Measurements from ENCODE around the gene ARHGAP18.

ARHGAP18 gene, protein sequence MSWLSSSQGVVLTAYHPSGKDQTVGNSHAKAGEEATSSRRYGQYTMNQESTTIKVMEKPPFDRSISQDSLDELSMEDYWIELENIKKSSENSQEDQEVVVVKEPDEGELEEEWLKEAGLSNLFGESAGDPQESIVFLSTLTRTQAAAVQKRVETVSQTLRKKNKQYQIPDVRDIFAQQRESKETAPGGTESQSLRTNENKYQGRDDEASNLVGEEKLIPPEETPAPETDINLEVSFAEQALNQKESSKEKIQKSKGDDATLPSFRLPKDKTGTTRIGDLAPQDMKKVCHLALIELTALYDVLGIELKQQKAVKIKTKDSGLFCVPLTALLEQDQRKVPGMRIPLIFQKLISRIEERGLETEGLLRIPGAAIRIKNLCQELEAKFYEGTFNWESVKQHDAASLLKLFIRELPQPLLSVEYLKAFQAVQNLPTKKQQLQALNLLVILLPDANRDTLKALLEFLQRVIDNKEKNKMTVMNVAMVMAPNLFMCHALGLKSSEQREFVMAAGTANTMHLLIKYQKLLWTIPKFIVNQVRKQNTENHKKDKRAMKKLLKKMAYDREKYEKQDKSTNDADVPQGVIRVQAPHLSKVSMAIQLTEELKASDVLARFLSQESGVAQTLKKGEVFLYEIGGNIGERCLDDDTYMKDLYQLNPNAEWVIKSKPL

DNA sequence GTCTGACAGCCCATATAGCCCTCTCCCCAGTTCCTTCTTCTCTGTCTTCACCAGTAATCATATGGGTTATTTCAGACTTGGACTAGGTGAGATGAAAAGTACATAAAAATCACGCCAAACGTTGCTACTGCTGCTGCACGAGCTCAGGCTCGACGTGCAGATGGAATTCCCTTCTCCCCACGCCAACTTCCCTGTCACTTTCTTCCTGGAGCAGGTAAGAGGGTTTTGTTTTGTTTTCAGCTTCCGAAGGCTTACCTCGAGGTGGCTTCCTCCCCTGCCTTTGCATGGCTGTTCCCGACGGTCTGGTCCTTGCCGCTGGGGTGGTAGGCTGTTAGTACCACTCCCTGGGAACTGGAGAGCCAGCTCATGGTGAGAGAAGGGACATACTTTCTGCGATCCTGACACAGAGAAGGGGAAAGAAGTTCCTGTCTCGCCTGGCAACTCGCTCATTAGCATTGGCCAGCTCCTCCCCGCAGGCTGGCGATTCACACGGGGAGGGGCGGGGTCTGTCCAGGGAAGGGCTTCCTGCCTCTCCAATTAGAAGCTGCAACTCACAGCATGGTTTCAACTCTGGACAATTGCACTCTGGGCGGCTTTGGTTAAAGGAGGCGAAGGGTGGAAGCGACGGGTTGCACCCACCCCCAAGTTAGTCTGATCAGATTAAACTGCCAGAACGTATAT, at the start of gene ARHGAP18:
TSS of gene ARHGAP18 (minus strand) at position 409 of the 681 bp plus-strand sequence. CDS start at position 368, 41 bp downstream.
- peak; percentile 61 for DNase-seq

DNA sequence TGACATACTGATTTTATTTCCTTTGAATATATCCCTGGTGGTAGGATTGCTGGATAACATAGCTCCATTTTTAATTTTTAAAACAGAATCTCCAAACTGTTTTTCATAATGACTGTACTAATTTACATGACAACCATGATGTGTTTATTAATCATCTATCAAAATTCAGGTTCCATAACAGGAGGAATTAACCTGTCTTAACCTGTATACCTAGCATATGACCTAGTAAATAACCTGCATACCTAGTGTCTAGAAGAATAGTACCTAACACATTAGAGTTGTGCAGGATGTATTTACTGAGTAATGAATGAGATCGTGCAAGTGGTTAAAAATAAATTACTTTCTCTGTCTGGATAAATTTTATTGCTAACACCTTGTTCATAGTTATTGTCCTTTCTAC, 45.8 kb upstream of the ARHGAP18 start:
- no peak for DNase-seq

DNA sequence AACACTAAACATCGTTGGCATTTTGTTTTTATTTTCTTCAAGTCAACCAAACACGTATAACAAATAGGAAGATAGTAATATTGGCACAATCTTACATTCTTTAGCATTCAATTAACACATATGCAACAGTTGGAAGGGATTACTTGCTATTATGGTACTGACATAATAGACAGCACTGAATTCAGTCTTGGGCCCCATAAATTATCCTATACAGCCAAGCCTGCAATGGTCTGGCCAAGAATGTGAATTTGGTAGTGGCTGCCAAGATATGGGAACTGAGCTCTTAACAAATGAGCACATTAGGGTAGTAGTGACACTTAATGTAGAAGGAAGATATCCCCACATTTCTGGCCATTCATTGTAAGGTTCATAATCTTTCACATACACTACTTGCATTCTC, 44.8 kb upstream of the ARHGAP18 start:
- DNase-seq = no peak

DNA sequence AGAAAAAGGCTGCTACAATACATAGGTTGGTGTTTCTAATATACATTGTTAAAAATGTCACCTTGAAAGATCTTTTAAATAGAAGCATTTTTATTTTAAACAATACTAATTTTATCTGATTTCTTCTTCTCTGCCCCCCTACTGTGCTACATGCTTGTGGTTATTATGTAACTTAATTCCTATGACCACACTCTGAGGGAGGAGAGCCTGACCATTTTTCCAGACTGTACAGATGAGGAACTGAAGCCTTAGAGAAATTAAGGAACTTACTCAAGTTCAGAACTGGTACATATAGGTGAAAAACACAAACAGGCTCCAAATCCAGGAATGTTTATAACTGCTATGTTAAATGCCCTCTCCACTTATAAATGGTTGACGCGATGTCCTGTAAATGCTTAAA, 43.4 kb upstream of the ARHGAP18 start:
- DNase-seq = no peak

DNA sequence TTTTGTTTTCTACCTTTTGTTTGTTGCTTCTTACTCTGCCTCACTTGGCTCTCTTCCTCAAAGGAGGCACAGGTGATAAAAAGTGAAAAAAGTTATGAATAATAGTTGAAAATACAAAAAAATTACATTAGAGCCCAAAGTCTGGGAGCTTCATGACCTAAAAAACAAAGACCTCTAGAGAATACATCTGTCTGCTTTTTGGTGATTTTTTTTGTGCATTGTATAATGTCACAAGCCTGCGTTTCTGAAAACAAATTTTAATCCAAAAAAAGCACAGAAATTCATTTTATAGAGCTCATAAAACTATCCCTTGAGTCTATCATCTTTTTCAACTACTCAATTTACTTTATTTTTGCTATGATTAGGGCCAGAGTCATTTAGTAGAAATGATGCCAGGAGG, 41.4 kb upstream of the ARHGAP18 start:
- no peak for DNase-seq

DNA sequence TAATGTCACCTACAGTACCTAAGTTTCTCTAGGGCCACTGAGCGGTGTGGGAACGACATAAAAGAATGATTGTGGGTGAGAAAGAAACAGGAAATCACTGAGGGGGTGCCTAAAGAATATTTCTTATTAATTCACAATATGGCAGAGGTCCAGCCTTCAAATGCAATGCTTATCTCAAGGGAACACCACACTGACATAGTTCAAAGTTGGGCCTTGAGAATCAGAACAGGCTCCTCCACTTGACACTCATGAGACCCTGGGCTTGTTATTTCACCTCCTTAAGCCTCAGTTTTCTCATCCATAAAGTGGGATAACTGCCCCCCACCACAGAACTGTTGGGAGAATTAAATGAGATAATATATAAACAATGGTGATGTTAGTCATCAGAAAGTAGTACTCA, 40.4 kb upstream of the ARHGAP18 start:
- DNase-seq = no peak

DNA sequence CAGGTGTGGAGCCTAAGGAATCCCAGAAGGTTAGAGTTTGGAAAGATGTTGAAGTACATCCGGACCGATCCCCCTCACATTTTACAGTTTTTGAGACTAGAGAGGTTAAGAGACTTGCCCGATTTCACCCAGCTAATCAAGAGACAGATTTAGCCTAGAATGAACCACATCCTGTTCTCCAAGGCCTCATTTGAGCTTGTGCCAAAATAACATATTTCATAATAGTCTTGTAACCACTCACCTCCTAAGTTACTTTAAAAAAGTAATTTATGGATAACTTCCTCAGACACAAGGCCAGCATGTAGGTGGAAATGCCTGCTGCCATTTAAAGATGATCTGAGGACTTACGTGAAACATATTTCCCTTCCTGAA, 39.8 kb upstream of the ARHGAP18 start:
- DNase-seq = no peak

DNA sequence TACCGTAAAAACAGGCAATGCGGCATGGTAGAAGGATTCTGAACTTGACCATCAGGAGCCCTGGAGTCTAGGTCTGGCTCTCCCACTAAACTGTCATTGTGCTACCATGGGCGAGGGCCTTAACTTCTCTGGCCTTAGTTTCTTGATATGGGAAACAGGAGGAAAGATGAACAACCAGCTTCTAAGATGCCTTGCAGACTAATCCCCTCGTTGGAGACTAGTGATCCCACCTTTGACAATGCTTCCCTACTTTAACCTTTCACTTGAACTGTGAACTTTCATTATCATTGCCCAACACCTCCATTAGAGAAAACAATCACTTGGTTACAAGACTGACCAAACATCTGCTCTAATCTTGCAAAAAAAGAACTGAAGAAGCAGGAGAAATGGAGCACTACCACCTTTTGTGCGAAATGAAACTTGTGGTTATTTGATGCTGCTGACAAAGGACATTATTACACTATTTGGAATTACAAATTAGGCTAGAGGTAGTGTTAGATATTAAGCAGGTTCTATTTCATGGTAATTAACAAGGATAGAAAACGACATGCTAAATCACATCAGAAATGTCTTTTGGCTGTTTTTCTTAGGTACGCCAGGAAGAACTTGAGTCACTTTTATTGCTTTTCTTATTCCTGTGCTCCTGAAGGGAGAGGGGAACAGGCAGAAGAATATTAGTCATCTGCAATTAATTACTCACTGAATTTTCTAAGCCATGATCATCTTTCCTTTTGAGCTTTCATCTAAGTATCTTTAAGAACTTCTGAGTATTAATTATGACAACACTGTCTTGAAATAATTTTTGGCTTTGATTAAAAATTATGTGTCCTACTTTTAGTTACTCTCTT, 39.1 kb upstream of the ARHGAP18 start:
- DNase-seq = no peak

DNA sequence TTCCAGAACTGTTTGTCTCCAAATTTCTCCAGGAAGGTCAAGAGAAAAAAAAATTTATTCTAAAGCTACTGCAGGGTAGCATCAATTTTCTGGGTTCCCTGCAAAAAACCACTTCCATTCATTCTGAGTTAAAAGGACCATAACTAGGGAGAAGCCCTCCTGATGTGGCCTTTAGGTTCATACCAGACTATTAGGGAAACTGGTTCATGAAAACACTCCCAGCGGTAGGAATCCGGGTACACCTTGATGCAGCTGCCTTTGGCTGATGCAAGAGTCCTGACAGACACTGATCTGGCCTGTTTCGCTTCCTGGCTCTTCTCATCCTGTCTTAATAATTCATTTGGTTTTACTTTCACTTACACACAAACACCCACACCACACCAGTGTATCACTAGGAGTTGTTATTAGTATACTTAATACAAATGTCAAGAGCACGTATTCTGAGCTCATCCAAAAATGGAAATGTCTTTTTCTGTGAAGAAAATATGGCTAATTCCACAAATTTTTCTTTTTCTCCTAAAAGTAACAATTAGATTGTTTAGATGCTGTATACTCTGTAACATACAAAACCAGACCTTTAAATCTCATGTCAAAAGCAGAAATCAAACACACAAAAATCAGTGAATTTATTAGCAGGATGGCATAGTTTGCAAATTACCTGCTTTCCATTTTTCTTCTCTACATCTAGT, 38.4 kb upstream of the ARHGAP18 start:
- DNase-seq = peak; percentile 62

DNA sequence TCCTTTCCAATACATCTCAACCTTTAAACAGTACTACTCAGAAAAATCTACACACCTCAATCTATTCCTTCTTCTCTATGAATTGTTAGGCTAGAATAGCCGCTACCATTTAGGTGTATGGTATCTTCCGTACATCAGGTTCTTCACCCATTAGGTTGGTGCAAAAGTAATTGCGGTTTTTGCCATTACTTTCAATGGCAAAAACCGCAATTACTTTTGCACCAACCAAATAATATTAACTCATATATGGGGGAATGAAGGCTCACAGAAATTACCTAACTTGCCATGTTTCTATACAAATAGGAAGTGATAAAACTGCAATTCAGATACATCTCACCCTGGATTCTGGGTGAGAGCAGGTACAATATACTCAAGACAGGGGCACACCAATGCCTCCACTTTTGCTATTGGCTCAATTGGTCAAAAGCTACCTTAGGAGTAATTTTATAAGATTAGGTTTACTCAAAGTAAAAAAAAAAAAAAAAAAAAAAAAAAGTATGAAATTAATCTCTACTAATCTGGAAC, 37.7 kb upstream of the ARHGAP18 start:
- DNase-seq = no peak

DNA sequence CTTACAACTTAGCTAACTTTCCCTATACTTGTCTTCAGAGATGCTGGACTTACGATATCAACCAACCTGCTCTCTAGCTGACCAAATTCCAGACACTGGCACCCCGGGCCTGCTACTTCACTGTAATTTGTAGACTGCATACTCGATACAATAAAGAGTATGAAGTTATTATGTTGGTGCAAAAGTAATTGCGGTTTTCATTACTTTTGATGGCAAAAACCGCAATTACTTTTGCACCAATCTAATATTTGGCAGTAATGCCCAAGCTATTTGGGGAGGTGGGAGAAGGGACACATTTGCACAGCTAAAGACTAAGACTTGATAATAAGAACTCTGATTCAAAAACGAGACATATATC, 34.9 kb upstream of the ARHGAP18 start:
- no peak for DNase-seq

DNA sequence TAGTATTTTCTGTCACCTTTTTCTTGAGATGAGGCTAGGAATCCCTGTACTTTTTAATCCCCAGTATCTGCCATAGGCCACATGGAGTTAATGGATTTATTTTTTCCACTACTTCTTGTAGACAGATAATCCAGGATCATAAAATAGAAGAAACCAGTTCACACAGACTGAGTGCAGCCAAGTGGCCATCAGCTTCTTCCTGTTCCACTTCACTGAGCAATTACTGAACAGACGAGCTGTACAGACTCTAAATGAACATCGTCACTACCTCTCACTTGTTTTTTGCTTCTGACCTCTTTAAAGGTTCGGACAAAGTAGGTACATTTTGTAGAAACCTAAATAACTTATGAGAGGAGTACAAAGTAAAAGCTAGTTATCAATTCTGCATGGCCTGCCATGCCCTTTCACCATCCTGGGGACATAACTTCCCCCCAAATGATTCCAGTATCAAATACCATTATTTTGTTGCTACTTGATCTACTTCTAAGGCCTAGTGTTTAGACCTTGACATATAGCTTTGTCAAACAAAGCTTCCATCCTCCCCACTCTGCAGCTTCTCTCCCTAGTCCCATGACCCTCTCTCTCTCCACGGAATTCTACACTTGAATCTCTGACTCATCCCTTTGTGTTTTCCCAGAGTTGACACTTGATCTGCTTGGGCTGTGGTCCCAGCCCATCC, 34.4 kb upstream of the ARHGAP18 start:
- DNase-seq = no peak

DNA sequence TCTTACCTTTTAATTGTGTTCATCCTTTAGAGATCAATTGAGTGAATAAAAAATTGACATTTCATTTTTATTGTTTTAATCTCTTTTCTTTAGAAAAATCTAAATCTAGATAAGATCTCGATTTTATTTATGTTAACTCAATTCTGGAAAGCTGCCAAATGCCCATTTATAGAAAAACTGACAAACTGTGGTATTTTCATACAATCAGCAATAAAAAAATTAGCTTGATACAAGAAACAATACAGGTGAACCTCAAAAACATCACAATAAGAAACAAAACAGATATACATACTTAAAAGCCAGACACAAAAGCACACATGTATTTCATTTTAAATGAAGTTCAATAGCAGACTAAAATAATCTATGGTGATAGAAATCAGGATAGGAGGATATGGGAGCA, 30.0 kb upstream of the ARHGAP18 start:
- DNase-seq = no peak

DNA sequence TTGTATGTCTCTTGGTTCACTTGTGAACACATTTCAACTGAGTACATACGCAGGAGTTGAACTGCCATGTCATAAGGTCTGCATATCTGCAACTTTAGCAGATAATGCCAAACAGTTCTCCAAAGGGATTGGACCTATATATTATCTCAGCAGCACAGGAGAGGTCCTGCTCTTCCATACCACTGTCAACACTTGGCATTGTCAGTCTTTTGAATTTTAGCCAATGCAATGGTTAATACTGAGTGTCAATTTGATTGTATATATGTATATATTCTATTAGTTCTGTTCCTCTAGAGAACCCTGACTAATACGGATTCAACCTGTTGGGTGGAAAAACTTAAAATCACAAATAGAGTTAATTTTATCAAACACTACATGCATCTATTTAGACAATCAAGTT, 26.1 kb upstream of the ARHGAP18 start:
- DNase-seq = no peak

DNA sequence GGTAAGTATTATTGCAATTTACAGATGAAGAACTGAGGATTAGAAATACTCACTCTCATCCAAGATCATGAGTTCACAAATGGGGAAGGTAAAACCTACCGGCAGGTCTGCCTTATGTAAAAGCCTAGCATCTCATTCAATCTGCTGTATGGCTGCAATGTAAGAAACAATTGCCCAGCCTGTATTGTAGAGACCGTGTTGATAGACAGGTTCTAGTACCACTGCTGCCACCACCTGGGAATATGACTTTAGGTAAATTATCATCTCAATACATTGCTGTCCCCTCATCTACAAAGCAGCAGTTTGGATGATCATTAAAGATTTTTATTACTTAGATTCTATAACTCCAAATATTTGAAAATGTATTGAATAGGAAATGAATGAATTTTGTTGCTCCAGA, 23.3 kb upstream of the ARHGAP18 start:
- no peak for DNase-seq

DNA sequence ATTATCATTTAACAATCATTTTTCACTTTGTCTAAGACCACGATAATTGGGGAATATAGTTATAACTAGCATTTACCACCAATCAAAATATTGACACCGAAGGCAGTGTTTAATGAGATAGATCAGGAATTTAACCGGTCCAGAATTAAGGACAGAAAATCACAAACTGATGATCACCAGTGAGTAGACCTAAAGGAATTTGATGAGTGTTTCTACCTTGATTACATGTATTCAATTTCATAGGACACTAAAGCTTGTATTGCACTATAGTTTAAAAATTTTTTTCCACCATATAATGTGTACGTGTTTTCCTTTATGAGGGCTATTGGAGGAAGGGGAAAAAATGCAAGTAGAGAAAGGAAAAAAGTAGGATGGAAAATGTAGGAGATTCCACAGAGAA, 22.6 kb upstream of the ARHGAP18 start:
- DNase-seq = no peak

DNA sequence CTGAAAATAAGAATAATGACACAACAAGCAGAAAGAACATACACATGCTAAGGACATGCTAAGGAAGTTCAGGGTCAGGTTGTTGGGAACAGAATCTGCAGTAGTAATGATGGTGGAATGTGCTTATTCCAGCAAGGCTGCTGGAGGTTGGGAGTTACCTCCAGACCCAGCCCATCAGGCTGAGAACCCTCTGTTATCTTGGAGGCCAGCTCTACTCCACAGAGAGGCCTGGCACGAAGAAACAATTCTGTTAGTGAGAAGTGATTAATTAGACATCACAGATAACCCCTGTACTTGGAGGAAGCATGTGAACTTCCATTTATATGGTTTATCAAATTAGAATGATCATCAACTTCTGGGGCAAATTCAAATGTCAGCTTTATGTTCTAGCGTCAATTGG, 22.1 kb upstream of the ARHGAP18 start:
- no peak for DNase-seq

DNA sequence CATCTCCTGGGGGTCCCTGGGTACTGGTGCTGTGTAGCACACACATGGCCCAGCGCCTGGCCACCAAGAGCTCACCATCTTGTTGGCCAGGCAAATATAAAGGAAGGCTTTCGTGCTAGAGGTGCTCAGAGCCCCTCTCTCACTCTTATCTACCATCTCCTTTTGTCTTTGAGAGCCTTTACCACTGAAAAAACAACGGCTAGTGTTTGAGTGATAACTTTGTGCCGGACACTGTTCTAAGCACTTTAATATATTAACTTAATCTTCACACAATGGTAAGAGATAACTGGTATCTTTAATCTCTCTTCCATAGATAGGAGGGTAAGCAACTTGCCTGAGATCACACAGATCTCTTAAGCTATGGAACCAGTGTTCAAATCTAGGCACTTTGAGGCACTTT, 21.5 kb upstream of the ARHGAP18 start:
- no peak for DNase-seq

DNA sequence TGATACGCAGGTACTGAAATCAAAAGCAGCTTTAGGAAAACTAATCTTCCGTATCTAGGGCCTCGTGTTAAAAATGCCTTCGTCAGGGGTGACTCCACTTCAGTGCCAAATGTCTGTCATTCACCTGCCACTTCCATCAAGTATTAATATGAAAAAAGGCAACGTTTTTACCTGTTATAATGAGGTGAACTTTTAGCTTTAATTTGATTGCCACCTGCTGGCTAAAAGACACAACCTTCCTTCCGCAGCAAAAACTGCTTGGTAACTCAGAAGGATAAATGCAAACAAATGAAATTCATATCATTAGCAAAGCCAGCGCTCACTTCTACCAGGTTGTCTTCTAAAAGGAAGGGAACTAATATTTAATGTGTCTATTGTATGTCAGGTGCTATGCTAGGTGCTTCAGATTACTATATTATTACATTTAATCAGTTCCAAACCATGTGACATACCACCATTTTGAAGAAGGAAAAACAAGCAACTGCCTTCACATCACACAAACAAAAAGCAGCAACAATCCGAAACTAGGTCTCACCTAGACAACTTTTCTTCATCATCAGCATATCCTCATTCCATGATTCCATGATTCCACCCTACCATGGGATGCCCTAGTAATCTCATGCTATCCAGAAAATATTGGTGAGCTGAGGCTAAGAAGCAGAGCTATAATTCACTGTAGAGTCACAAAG, 20.6 kb upstream of the ARHGAP18 start:
- DNase-seq = no peak

DNA sequence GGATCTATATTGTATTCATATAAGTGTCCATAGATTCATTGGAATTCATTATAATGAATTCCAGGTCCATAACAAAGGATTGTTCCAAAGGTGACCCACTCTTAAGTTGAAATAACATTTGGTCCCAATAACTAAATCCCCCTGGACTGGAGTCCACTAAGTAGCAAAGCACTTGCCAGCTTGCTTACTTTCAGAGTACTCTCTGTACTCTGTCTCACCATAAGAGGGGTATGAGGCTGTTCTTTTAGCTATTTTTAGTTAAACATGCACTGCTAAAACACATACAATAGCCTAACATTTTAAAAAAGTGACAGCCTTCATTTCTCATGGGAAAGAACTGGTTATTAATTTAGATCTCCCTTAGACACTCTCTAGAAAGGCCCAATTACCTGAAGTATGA, 16.7 kb upstream of the ARHGAP18 start:
- no peak for DNase-seq

DNA sequence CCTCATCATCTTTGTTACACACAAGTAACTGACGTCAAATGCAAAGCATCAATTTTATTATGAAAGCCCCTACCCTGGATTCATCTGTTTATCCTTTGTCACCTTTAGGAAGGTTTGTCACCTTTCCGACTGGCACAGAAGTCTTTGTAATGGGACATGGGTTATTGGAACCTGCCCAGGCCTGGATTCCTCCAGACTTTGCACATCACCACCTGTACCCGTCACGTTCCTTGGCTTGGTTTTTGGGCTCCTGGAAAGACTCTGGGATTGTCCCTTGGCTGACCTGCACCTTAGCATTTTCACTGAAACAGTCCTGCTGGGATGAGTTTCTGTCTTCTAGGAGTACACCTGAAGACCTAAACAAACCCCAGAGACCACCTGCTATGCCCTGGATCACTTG, 15.4 kb upstream of the ARHGAP18 start:
- DNase-seq = no peak

Measured in activated naive CD4-positive, alpha-beta T cell treated with anti-CD3 and anti-CD28 coated beads, Interleukin-2, amount 50 U/mL, for 16 hours (primary cell).